ENCODE results near the gene VPS29. TPM values are rescaled to one million over a fixed set of nuclear protein-coding genes. Genes with fewer than 3 reads are reported as not detected.
"Not testable (repeated sequence)": the region's sequence is repeated elsewhere in the genome, so short reads cannot be mapped to it uniquely, and the experiment has no call there.

Gene VPS29
- total RNA-seq, 1 experiment from 2014 or later, result 156 TPM

DNA sequence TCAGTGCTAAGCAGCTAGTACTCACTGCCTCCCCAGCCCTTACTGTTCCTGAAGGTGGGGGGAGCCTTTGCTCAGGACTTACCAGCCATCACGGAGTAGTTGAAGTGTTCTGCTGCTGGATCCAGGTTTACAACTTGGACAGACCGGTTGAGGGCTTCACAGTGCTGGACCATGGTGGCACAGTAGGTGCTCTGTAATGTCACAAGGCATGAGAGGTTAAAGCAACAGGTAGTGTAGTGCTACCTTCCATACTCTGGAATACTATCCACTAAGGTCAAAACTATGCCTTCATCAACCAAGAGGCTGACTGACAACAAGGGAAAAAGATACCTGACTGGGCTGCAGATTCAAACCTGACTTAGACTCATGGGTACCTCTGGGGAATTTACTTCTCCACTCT is 36.9 kb downstream of the VPS29 start:
- BruUV-seq (replicated peaks), result no TSS peak
- TF ChIP-seq, protein P1, sequence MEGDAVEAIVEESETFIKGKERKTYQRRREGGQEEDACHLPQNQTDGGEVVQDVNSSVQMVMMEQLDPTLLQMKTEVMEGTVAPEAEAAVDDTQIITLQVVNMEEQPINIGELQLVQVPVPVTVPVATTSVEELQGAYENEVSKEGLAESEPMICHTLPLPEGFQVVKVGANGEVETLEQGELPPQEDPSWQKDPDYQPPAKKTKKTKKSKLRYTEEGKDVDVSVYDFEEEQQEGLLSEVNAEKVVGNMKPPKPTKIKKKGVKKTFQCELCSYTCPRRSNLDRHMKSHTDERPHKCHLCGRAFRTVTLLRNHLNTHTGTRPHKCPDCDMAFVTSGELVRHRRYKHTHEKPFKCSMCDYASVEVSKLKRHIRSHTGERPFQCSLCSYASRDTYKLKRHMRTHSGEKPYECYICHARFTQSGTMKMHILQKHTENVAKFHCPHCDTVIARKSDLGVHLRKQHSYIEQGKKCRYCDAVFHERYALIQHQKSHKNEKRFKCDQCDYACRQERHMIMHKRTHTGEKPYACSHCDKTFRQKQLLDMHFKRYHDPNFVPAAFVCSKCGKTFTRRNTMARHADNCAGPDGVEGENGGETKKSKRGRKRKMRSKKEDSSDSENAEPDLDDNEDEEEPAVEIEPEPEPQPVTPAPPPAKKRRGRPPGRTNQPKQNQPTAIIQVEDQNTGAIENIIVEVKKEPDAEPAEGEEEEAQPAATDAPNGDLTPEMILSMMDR (IDR thresholded peaks at IDR 0.05; ENCODE audit: unreplicated experiment), result no peak
- H3K27me3 Mint-ChIP-seq (ENCODE audit: unreplicated experiment), result no peaks in the 10 kb centered on the region
- no peak for DNase-seq
- H3K4me3 Mint-ChIP-seq (ENCODE audit: low read depth, unreplicated experiment), result no peak overlapping the region
- peaks cover 37% of the 10 kb centered on the region for H3K36me3 Mint-ChIP-seq (ENCODE audit: insufficient read depth, unreplicated experiment)
- H3K4me1 Mint-ChIP-seq (ENCODE audit: low read depth, unreplicated experiment), result peaks cover 13% of the 10 kb centered on the region
- intact Hi-C loops (cut with micrococcal nuclease; ENCODE audit: unreplicated experiment), result no loop called here
- no peak overlapping the region for H3K27ac Mint-ChIP-seq (ENCODE audit: unreplicated experiment)
- CTCF ChIA-PET, result no interaction called here
- H3K9me3 Mint-ChIP-seq (ENCODE audit: low read depth, unreplicated experiment), result no peaks in the 10 kb centered on the region

DNA sequence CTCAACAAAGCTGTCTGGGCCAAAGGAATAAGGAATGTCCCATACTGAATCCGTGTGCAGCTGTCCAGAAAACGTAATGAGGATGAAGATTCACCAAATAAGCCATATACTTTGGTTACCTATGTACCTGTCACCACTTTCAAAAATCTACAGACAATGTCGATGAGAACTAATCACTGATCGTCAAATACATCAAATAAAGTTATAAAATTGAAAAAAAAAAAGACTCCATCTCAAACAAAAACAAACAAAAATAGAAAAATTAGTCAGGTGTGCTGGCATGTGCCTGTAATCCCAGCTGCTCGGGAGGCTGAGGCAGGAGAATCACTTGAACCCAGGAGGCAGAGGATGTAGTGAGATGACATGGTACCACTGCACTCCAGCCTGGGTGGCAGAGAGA is 40.7 kb downstream of the VPS29 start:
- H3K9me3 Mint-ChIP-seq (ENCODE audit: low read depth, unreplicated experiment); H3K4me3 Mint-ChIP-seq (ENCODE audit: low read depth, unreplicated experiment); CTCF ChIA-PET; intact Hi-C loops (cut with micrococcal nuclease; ENCODE audit: unreplicated experiment); H3K4me1 Mint-ChIP-seq (ENCODE audit: low read depth, unreplicated experiment); BruUV-seq (replicated peaks); H3K27me3 Mint-ChIP-seq (ENCODE audit: unreplicated experiment); DNase-seq; H3K27ac Mint-ChIP-seq (ENCODE audit: unreplicated experiment): not testable (repeated sequence)
- peaks cover 22% of the 10 kb centered on the region for H3K36me3 Mint-ChIP-seq (ENCODE audit: insufficient read depth, unreplicated experiment)

DNA sequence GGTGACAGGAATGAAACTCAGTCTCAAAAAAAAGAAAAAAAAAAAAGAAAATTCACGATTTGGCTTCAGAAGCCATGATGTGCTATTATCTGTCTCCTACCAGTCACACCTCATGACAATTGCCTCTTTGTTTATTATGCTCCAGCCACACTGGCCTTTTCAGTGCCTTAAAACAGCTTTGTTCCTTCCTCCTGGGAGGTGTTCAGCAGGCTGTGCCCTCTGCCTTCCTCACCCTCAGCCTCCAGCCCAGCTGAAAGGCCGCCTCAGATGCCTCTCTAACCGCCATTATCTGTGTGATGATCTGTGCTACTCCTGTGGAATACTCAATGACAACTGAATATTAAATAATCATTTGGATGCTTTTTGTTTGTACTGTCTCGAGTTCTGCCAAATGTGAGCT is 43.2 kb downstream of the VPS29 start:
- no TSS peak for BruUV-seq (replicated peaks)
- H3K9me3 Mint-ChIP-seq (ENCODE audit: low read depth, unreplicated experiment), result no peaks in the 10 kb centered on the region
- no peaks in the 10 kb centered on the region for H3K4me1 Mint-ChIP-seq (ENCODE audit: low read depth, unreplicated experiment)
- no peak overlapping the region for H3K27ac Mint-ChIP-seq (ENCODE audit: unreplicated experiment)
- intact Hi-C loops (cut with micrococcal nuclease; ENCODE audit: unreplicated experiment), result no loop called here
- peaks cover 13% of the 10 kb centered on the region for H3K36me3 Mint-ChIP-seq (ENCODE audit: insufficient read depth, unreplicated experiment)
- DNase-seq, result no peak
- TF ChIP-seq, protein P1 (IDR thresholded peaks at IDR 0.05; ENCODE audit: unreplicated experiment), result no peak
- H3K4me3 Mint-ChIP-seq (ENCODE audit: low read depth, unreplicated experiment), result no peak overlapping the region
- CTCF ChIA-PET, result interaction anchor here (0.5 to 0.8 kb wide), 3 partner anchors 9 to 1411 kb away, joined by 3 to 4 read pairs (median 3); partner anchors contain the start of gene ARPC3
- no peaks in the 10 kb centered on the region for H3K27me3 Mint-ChIP-seq (ENCODE audit: unreplicated experiment)

DNA sequence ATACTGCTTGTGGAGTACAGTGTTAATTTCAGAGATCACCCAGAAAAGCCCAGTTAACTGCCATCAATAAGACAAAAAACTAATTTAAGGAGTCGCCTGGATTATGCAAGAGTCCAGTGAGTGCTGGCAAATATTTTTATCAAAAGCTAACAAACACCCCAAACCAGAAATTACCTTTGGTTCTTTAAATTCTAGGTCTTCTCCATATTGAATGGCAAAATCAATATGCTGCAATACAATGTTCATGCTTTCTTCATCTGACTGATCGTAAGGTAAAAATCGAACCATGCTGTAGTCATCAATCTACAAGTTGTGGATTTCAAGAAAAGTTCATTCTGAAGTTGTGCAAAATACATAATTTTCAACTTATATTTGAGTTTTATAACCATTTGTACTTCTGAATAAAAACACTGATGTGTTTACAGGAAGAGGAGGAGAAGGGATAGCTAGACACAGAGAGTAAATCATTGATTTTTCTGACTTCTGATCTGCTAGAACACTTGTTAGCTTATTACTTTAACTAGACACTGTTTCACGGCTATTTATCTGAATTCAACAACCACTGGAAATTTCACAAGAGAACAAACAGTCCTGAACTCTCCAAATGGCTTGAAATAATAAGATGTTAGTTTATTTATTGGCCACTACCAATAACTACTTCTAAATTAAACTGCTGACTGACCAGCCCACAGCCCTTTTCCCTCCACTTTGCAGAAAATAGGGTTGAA is 48.2 kb downstream of the VPS29 start:
- no TSS peak for BruUV-seq (replicated peaks)
- CTCF ChIA-PET, result no interaction called here
- Mint-ChIP-seq H3K27me3 (ENCODE audit: unreplicated experiment) (no peaks in the 10 kb centered on the region), H3K36me3 (ENCODE audit: insufficient read depth, unreplicated experiment) (peaks cover 35% of the 10 kb centered on the region), H3K9me3 (ENCODE audit: low read depth, unreplicated experiment) (no peaks in the 10 kb centered on the region), H3K27ac (ENCODE audit: unreplicated experiment) (no peak overlapping the region), H3K4me1 (ENCODE audit: low read depth, unreplicated experiment) (peaks cover 8% of the 10 kb centered on the region), H3K4me3 (ENCODE audit: low read depth, unreplicated experiment) (no peak overlapping the region)
- TF ChIP-seq, protein P1 (IDR thresholded peaks at IDR 0.05; ENCODE audit: unreplicated experiment), result no peak
- intact Hi-C loops (cut with micrococcal nuclease; ENCODE audit: unreplicated experiment), result loop anchor here (5.0 kb wide), 2 partner anchors 149 to 434 kb away; no protein-coding TSS in a partner anchor
- DNase-seq, result no peak

DNA sequence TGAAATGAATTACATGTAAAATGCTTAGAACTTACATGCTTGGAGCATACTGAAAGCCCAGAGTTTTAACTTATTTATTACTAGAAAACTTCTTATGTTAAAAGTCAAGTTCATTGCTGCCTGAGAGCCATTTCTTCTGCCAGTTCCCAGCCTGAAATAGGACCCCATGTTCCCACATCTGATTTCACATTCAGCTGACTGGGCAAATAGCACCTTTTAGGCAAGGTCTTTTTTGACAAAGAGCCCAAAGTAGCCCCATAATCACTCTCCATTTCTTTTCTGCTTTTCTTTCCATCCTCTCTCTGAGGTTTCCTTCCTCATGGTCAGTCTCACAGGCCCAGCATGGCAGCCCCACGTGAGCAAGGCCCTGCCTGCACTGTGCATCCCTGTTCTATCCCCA is 50.6 kb downstream of the VPS29 start:
- Mint-ChIP-seq H3K36me3 (ENCODE audit: insufficient read depth, unreplicated experiment) (peaks cover 33% of the 10 kb centered on the region), H3K27ac (ENCODE audit: unreplicated experiment) (peak overlapping the region; percentile 51), H3K27me3 (ENCODE audit: unreplicated experiment) (no peaks in the 10 kb centered on the region), H3K4me3 (ENCODE audit: low read depth, unreplicated experiment) (peak overlapping the region; percentile 92), H3K9me3 (ENCODE audit: low read depth, unreplicated experiment) (no peaks in the 10 kb centered on the region), H3K4me1 (ENCODE audit: low read depth, unreplicated experiment) (peaks cover 8% of the 10 kb centered on the region)
- no peak for DNase-seq
- no TSS peak for BruUV-seq (replicated peaks)
- intact Hi-C loops (cut with micrococcal nuclease; ENCODE audit: unreplicated experiment), result loop anchor here (5.0 kb wide), 2 partner anchors 151 to 436 kb away; no protein-coding TSS in a partner anchor
- CTCF ChIA-PET, result interaction anchor here (0.6 kb wide), 1 partner anchor 19 kb away, joined by 3 read pairs; no protein-coding TSS in a partner anchor
- TF ChIP-seq, protein P1 (IDR thresholded peaks at IDR 0.05; ENCODE audit: unreplicated experiment), result no peak

Measured in Calu3 (cell line).